MG63 (cell line): Measurements from ENCODE around the gene UNC5CL. TPM values are rescaled to one million over a fixed set of nuclear protein-coding genes. Genes with fewer than 3 reads are reported as not detected.

Experiments used
- total RNA-seq: library from RNA; depleted of rRNA; stranded (reverse); fragments of >200 nt; shearing (Covaris generic); gene quantifications from 2 replicates; pipeline ENCODE4 v1.2.3, GENCODE V29; 2014; ENCODE audit warnings: low replicate concordance; rRNA removed

Gene UNC5CL
- total RNA-seq, 1 experiment from 2014 or later: 0.20 TPM

Other genes starting within 250 kb of the UNC5CL start
- gene TSPO2, start 3.2 kb upstream of the UNC5CL start, total RNA-seq: not detected in 2 replicates
- not detected in 2 replicates for gene APOBEC2, start 14.0 kb upstream of the UNC5CL start, total RNA-seq
- 1.4 and 5.9 TPM in 2 replicates for gene OARD1, start 33.1 kb upstream of the UNC5CL start, total RNA-seq
- gene NFYA, start 33.8 kb upstream of the UNC5CL start, total RNA-seq: 20.5 and 28.1 TPM in 2 replicates
- not detected in 2 replicates for gene TREML1, start 115.1 kb upstream of the UNC5CL start, total RNA-seq
- not detected in 2 replicates for gene TREM2, start 123.9 kb upstream of the UNC5CL start, total RNA-seq
- not detected in 2 replicates for gene TREML2, start 161.9 kb upstream of the UNC5CL start, total RNA-seq
- not detected in 2 replicates for gene TREML4, start 189.1 kb upstream of the UNC5CL start, total RNA-seq
- gene TREM1, start 247.5 kb upstream of the UNC5CL start, total RNA-seq: not detected in 2 replicates